ENCODE measurements around the gene BCL10. TPM values are rescaled to one million over a fixed set of nuclear protein-coding genes. Genes with fewer than 3 reads are reported as not detected.
A peak's percentile ranks its signal among the peaks of the same experiment; 100 is the strongest.

The BCL10 gene
- total and polyA plus RNA-seq, 2 of the 13 experiments (the other 11 are each of a cell fraction or from before 2014, with no cell fraction given) = 3.7 to 14.1 TPM

GRCh38 chr1:85276215-85276977 is at the start of gene BCL10 (continued):
- TF ChIP-seq USF2 (IDR thresholded peaks at IDR 0.05; ENCODE audit: low read depth, low read length) = no peak
- peak; percentile 91; the same call in 1 of the 2 replicates for TF ChIP-seq USF2 (CRISPR knock-in tag; IDR thresholded peaks at IDR 0.05; ENCODE audit: borderline replicate concordance)
- TF ChIP-seq GTF3A (CRISPR knock-in tag; conservative IDR thresholded peaks at IDR 0.05) = no peak
- TF ChIP-seq ZNF3 (CRISPR knock-in tag; IDR thresholded peaks at IDR 0.05) = no peak
- TF ChIP-seq THAP8 (CRISPR knock-in tag; IDR thresholded peaks at IDR 0.05; ENCODE audit: borderline replicate concordance) = no peak
- no peak for TF ChIP-seq TEAD2 (CRISPR knock-in tag; IDR thresholded peaks at IDR 0.05)
- TF ChIP-seq SOX5 (CRISPR knock-in tag; IDR thresholded peaks at IDR 0.05; ENCODE audit: borderline replicate concordance) = no peak
- peak; percentile 8; the same call in 1 of the 2 replicates for TF ChIP-seq FIP1L1 (IDR thresholded peaks at IDR 0.05; ENCODE audit: borderline replicate concordance, insufficient read depth, low read depth, low read length)
- no peak for TF ChIP-seq THYN1 (CRISPR knock-in tag; IDR thresholded peaks at IDR 0.05; ENCODE audit: borderline replicate concordance, low read depth)
- TF ChIP-seq ZNF335 (CRISPR knock-in tag; IDR thresholded peaks at IDR 0.05) = peak; percentile 50; the same call in 1 of the 2 replicates
- TF ChIP-seq NR0B2 (CRISPR knock-in tag; IDR thresholded peaks at IDR 0.05) = no peak
- peak; percentile 92 for TF ChIP-seq UBTF (CRISPR knock-in tag; IDR thresholded peaks at IDR 0.05)
- no peak for TF ChIP-seq GFI1 (CRISPR knock-in tag; IDR thresholded peaks at IDR 0.05; ENCODE audit: borderline replicate concordance)
- TF ChIP-seq ZNF609 (CRISPR knock-in tag; IDR thresholded peaks at IDR 0.05; ENCODE audit: borderline replicate concordance) = no peak
- TF ChIP-seq ZBTB8A (CRISPR knock-in tag; IDR thresholded peaks at IDR 0.05; ENCODE audit: borderline replicate concordance, low read depth) = no peak
- no peak for TF ChIP-seq ZNF598 (CRISPR knock-in tag; IDR thresholded peaks at IDR 0.05; ENCODE audit: borderline replicate concordance)
- no peak for TF ChIP-seq ZNF562 (CRISPR knock-in tag; IDR thresholded peaks at IDR 0.05; ENCODE audit: borderline replicate concordance)
- peak; percentile 44; the same call in 1 of the 2 replicates for TF ChIP-seq ZKSCAN8 (CRISPR knock-in tag; IDR thresholded peaks at IDR 0.05; ENCODE audit: borderline replicate concordance)
